Panc1 (cell line): ENCODE results near the gene TSPAN31. TPM values are rescaled to one million over a fixed set of nuclear protein-coding genes. Genes with fewer than 3 reads are reported as not detected.
A peak's percentile ranks its signal among the peaks of the same experiment; 100 is the strongest.

Source experiments
- ATAC-seq: fragments of 200-7000 bp; cut with Tn5 transposase; 2 replicates; pipeline ENCODE4 v1.9.1; 2020; ENCODE audit warnings: mild to moderate bottlenecking, moderate library complexity
- BruUV-seq: library from RNA; stranded (reverse); fragments of 400-500 nt; replicated peaks from 2 replicates; lab custom pipeline; 2021; lab: Mats Ljungman, UMichigan
- CTCF ChIA-PET: fragments of 300-600 bp; sonication (Branson Sonifier 250); formaldehyde crosslinking; loops from one replicate; lab custom pipeline; 2022; ENCODE audit warnings: antibody characterized with exemption; lab: Charles Lee
- POLR2A ChIA-PET: fragments of 300-600 bp; sonication (Branson Sonifier 250); formaldehyde crosslinking; loops from one replicate; lab custom pipeline; 2022; ENCODE audit warnings: antibody characterized with exemption; lab: Charles Lee
- DNase-seq: peaks from one replicate; pipeline ENCODE4 v3.0.0-alpha.2; 2010; ENCODE audit warnings: low read depth, low spot score
- H3K27ac ChIP-seq: 2 replicates; pipeline ENCODE4 v1.5.1; 2011; ENCODE audit warnings: mild to moderate bottlenecking, low read length, inconsistent platforms
- H3K27me3 ChIP-seq: fragments of 200-500 bp; sonication (Bioruptor generic); 2 replicates; pipeline ENCODE4 v1.6.0; 2014; ENCODE audit warnings: low read length, inconsistent platforms; ENCODE audit not compliant: control insufficient read depth, insufficient read depth
- H3K36me3 ChIP-seq: fragments of 200-500 bp; sonication (Bioruptor generic); 2 replicates; pipeline ENCODE4 v1.5.1; 2014; ENCODE audit warnings: inconsistent platforms, mild to moderate bottlenecking, low read length, moderate library complexity; ENCODE audit not compliant: control insufficient read depth, insufficient read depth
- H3K4me1 ChIP-seq: 2 replicates; pipeline ENCODE4 v1.5.1; 2011; ENCODE audit warnings: inconsistent platforms, mild to moderate bottlenecking, low read length, moderate library complexity; ENCODE audit not compliant: control insufficient read depth, insufficient read depth
- H3K4me3 ChIP-seq, 2 experiments: 2 replicates each; pipeline ENCODE4 v1.5.1; 2011 to 2012; ENCODE audit warnings: low read depth in 2 of 2, low read length in 2 of 2, mild to moderate bottlenecking in 2 of 2, inconsistent platforms in 1 of 2, moderate library complexity in 1 of 2
- H3K9me3 ChIP-seq: fragments of 200-500 bp; sonication (Bioruptor generic); 2 replicates; pipeline ENCODE4 v1.5.1; 2014; ENCODE audit warnings: low read depth, mild to moderate bottlenecking, inconsistent platforms, low read length, moderate library complexity; ENCODE audit not compliant: control insufficient read depth, insufficient read depth
- POLR2AphosphoS5 ChIP-seq: IDR thresholded peaks from 2 replicates; pipeline ENCODE4 v1.6.1; 2012; ENCODE audit warnings: mild to moderate bottlenecking, low read depth, low read length, moderate library complexity
- SIN3A ChIP-seq: IDR thresholded peaks from 2 replicates; pipeline ENCODE4 v1.6.1; 2012; ENCODE audit warnings: low read depth, mild to moderate bottlenecking, low read length, moderate library complexity, borderline replicate concordance; ENCODE audit not compliant: insufficient read depth
- TCF7L2 ChIP-seq: IDR thresholded peaks from 2 replicates; pipeline ENCODE4 v1.6.1; 2011; ENCODE audit warnings: mild to moderate bottlenecking, low read depth, low read length, inconsistent platforms
- in situ Hi-C: cut with HindIII; loops from 2 replicates; pipeline ENCODE4 v1.10.0; 2016; ENCODE audit warnings: low sequenced_read_pairs, low pct_unique_long_range_greater_than_20kb
- intact Hi-C: fragments of 100-400 bp; cut with micrococcal nuclease; formaldehyde crosslinking; loops from one replicate; pipeline ENCODE4 v1.10.0; 2022; ENCODE audit not compliant: unreplicated experiment
- total RNA-seq: library from RNA; stranded (reverse); gene quantifications from one replicate; pipeline ENCODE4 v1.2.1, GENCODE V29; 2021; ENCODE audit not compliant: unreplicated experiment
- TF ChIP-seq, protein P1 (sequence below), 2 experiments: IDR thresholded peaks; 2 replicates each; pipeline ENCODE4 v1.6.1; 2011 to 2012; ENCODE audit warnings: low read depth in 2 of 2, control low read depth in 1 of 2, low read length in 1 of 2, mild to moderate bottlenecking in 1 of 2, moderate library complexity in 1 of 2; ENCODE audit not compliant: insufficient read depth in 1 of 2
- TF ChIP-seq, protein P2 (sequence below): fragments of 450-650 bp; IDR thresholded peaks from 2 replicates; pipeline ENCODE4 v1.5.1; 2017; ENCODE audit warnings: mild to moderate bottlenecking

The TSPAN31 gene
- total RNA-seq, 1 experiment from 2014 or later: 17.5 TPM

DNA sequence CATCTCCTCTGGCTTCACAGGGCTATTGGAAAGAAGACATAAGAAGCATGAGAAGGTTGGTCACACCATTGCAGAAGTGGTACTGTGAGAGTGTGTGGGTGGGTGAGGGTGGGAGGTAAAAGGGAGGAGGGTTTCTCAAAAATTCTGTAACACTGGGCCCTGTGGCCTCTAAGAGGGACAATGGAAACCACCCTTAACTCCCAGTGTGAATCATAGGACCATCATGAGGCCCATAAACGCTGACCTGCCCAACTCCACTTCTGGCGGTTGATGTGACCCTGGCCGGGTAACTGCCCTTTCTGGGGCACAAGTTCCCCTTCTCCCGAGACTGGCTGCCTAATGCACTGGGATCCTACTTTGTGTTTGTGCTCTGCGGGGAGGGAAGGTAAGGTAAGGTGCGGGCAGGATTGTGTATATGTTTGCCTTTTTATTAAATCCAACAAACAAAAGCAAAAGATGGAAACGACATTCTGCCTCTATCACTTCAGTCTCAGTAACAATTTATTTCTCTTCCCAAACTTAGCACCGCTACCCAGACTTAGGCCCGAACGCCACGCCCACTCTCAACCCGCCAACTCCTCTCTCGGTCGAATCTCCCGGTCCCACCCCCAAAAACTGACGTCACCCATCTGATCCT, 26.5 kb downstream of the TSPAN31 start:
- Histone ChIP-seq H3K4me1 (peaks cover 16% of the 10 kb centered on the region), H3K27me3 (no peaks in the 10 kb centered on the region), H3K4me3 (peak overlapping the region; percentile 81 to 94), H3K9me3 (no peaks in the 10 kb centered on the region), H3K27ac (peak overlapping the region; percentile 96), H3K36me3 (peaks cover 2% of the 10 kb centered on the region; the same call in 1 of the 2 replicates)
- in situ Hi-C loops (no loop called here), intact Hi-C loops (no loop called here)
- CTCF ChIA-PET: no interaction called here
- BruUV-seq: TSS peak; percentile 88
- TF ChIP-seq POLR2AphosphoS5: no peak
- no peak for TF ChIP-seq TCF7L2
- ATAC-seq (peak; percentile 87), DNase-seq (no peak)
- POLR2A ChIA-PET: interaction anchor here (0.6 to 0.7 kb wide), 2 partner anchors 15 to 134 kb away, joined by 9 to 12 read pairs; no protein-coding TSS in a partner anchor

DNA sequence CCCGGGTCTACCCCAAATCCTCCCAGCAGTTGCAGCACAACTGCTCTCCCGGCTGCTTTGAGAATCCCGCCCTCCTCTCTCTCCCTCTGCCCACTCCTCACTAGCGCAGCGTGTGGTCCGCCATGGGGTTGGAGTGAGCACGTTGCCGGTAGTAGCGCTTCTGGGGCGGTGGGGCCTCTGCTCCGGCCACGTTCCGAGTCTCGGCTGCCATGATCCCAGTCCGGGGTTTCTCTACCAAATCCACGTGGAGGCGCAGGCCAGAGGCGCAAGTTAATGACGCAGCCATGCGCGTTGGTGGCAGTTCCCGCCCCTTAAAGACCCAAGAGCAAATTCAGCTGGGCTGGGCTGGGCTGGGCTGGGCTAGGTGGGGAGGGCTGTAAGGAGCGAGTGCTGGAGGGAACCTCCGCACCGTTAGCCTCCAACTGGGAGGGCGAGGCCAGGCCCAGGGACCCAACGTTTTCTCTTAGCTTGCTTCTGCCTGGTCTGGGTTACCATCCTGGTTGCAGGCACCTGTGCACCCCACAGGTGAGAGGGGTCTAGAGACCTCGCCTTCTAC, 27.1 kb downstream of the TSPAN31 start, which contains the start of gene METTL1:
Gene METTL1, minus strand, starts transcription at position 233 of the 556 bp plus-strand sequence. Its CDS starts 22 bp downstream, at position 211.
- in situ Hi-C loops: no loop called here
- H3K27me3 ChIP-seq: no peaks in the 10 kb centered on the region
- CTCF ChIA-PET: no interaction called here
- no TSS peak for BruUV-seq
- H3K4me1 ChIP-seq: peaks cover 13% of the 10 kb centered on the region
- peaks cover 2% of the 10 kb centered on the region; the same call in 1 of the 2 replicates for H3K36me3 ChIP-seq
- H3K9me3 ChIP-seq: no peaks in the 10 kb centered on the region
- TF ChIP-seq SIN3A (peak; percentile 75; the same call in 1 of the 2 replicates), POLR2AphosphoS5 (peak; percentile 98), TCF7L2 (no peak)
- TF ChIP-seq, protein P1, sequence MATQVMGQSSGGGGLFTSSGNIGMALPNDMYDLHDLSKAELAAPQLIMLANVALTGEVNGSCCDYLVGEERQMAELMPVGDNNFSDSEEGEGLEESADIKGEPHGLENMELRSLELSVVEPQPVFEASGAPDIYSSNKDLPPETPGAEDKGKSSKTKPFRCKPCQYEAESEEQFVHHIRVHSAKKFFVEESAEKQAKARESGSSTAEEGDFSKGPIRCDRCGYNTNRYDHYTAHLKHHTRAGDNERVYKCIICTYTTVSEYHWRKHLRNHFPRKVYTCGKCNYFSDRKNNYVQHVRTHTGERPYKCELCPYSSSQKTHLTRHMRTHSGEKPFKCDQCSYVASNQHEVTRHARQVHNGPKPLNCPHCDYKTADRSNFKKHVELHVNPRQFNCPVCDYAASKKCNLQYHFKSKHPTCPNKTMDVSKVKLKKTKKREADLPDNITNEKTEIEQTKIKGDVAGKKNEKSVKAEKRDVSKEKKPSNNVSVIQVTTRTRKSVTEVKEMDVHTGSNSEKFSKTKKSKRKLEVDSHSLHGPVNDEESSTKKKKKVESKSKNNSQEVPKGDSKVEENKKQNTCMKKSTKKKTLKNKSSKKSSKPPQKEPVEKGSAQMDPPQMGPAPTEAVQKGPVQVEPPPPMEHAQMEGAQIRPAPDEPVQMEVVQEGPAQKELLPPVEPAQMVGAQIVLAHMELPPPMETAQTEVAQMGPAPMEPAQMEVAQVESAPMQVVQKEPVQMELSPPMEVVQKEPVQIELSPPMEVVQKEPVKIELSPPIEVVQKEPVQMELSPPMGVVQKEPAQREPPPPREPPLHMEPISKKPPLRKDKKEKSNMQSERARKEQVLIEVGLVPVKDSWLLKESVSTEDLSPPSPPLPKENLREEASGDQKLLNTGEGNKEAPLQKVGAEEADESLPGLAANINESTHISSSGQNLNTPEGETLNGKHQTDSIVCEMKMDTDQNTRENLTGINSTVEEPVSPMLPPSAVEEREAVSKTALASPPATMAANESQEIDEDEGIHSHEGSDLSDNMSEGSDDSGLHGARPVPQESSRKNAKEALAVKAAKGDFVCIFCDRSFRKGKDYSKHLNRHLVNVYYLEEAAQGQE (IDR thresholded peaks at IDR 0.05; ENCODE audit: insufficient read depth in 1 of 2, low read depth in 2 of 2, low read length in 1 of 2): no peak
- POLR2A ChIA-PET: interaction anchor here (0.6 kb wide), 1 partner anchor 133 kb away, joined by 9 read pairs; no protein-coding TSS in a partner anchor
- ATAC-seq: peak; percentile 92
- DNase-seq: peak; percentile 94
- H3K27ac ChIP-seq: peak within 1 kb of the TSS; percentile 96
- intact Hi-C loops: no loop called here
- peak within 1 kb of the TSS; percentile 81 to 94 for H3K4me3 ChIP-seq

DNA sequence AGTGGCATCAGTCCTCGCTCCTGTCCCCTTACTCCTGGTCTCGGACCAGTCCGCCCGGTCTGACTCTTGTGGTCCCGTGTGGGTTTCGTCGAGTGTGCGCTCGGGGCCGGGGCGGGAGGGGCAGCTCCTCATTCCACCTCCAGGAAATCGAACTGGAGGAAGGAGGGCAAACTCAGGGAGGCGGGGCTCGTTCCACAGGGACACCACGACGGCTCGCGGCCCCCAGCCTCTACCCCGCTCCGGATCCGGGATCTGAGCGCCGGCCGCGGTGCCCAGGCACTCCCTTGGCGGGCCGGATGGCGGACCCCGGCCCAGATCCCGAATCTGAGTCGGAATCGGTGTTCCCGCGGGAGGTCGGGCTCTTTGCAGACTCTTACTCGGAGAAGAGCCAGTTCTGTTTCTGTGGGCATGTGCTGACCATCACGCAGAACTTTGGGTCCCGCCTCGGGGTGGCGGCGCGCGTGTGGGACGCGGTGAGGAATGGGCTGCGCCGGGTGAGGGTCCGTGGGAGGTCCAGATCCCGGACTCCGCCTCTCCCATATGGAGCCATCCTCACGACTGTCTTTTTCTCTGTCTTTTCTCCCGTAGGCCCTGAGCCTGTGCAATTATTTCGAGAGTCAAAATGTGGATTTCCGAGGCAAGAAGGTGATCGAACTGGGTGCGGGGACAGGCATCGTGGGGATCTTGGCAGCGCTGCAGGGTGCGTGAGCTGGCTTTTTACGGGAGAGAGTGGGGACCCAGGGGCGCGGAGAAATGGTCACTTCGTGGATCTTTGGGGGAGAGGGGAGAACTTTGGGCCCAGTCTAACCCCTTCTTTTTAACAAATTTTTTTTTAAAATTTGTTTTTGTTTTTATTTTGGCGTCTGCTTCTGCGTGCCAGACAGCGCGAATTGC, 27.8 kb downstream of the TSPAN31 start, which contains the start of gene EEF1AKMT3:
Gene EEF1AKMT3, plus strand, starts transcription at position 186 of the 894 bp plus-strand sequence. Its CDS starts 111 bp downstream, at position 297.
- H3K4me1 ChIP-seq: peaks cover 6% of the 10 kb centered on the region
- peaks cover 2% of the 10 kb centered on the region; the same call in 1 of the 2 replicates for H3K36me3 ChIP-seq
- peak within 1 kb of the TSS; percentile 81 to 94 for H3K4me3 ChIP-seq
- H3K27ac ChIP-seq: peak within 1 kb of the TSS; percentile 96
- no peaks in the 10 kb centered on the region for H3K27me3 ChIP-seq
- in situ Hi-C loops: no loop called here
- intact Hi-C loops: no loop called here
- peak; percentile 77 for ATAC-seq
- CTCF ChIA-PET: no interaction called here
- TF ChIP-seq TCF7L2 (no peak), SIN3A (no peak), POLR2AphosphoS5 (no peak)
- TF ChIP-seq, protein P2, sequence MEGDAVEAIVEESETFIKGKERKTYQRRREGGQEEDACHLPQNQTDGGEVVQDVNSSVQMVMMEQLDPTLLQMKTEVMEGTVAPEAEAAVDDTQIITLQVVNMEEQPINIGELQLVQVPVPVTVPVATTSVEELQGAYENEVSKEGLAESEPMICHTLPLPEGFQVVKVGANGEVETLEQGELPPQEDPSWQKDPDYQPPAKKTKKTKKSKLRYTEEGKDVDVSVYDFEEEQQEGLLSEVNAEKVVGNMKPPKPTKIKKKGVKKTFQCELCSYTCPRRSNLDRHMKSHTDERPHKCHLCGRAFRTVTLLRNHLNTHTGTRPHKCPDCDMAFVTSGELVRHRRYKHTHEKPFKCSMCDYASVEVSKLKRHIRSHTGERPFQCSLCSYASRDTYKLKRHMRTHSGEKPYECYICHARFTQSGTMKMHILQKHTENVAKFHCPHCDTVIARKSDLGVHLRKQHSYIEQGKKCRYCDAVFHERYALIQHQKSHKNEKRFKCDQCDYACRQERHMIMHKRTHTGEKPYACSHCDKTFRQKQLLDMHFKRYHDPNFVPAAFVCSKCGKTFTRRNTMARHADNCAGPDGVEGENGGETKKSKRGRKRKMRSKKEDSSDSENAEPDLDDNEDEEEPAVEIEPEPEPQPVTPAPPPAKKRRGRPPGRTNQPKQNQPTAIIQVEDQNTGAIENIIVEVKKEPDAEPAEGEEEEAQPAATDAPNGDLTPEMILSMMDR: no peak
- TF ChIP-seq, protein P1 (IDR thresholded peaks at IDR 0.05; ENCODE audit: insufficient read depth in 1 of 2, low read depth in 2 of 2, low read length in 1 of 2): no peak
- no TSS peak for BruUV-seq
- POLR2A ChIA-PET: interaction anchor here (0.6 kb wide), 1 partner anchor 132 kb away, joined by 9 read pairs; no protein-coding TSS in a partner anchor
- H3K9me3 ChIP-seq: no peaks in the 10 kb centered on the region
- no peak for DNase-seq
